Uterus (tissue), 2 donors: ENCODE results near the gene IL1F10.

Experiments used
- POLR2A ChIP-seq, 2 donors: fragments of 450-650 bp; IDR thresholded peaks; one replicate each; pipeline ENCODE4 v1.6.1; 2016; ENCODE audit warnings: antibody characterized with exemption in 2 of 2, mild to moderate bottlenecking in 1 of 2, moderate library complexity in 1 of 2
- TF ChIP-seq, protein P1 (sequence below), 4 experiments: fragments of 200-600 bp in 2 of 4; fragments of 450-650 bp in 2 of 4; sonication (generic) in 2 of 4; IDR thresholded peaks; one replicate each; pipeline ENCODE4 v1.5.1; 2016 to 2019; ENCODE audit warnings: antibody characterized with exemption in 4 of 4, mild to moderate bottlenecking in 2 of 4, moderate library complexity in 1 of 4

DNA sequence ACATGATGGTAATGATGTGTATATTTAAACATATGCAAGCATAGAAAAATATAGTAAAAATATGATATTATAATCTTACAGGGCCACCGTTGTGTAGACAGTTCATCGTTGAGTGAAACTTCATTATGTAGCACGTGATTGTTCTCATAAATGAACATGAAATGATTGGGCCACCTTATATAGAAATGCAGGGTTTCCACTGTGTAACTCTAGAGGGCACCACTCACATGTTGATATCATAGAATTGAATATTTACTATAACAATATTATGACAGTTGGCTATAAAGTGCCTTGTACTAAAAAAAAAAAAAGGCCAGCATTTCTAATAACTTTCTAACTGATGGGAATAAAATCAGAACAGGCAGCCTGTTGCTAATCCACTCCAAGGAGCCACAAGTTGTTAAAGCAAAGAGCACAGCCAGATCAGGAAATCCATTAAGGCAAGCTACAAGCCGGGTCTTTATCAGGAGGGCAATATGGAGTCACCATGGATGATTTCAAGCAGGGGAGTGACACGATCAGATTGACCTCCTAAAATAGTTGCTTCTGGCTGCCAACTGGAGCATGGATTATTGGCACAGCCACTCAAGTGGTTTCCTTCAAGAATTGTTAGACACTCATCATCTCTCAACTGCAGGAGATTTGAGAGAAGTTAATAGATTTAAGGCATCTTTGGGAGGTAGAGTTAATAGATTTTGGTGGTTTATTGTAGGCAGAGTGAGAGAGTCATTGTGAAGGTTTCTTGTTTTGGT, 16.7 kb downstream of the IL1F10 start:
- TF ChIP-seq, protein P1, sequence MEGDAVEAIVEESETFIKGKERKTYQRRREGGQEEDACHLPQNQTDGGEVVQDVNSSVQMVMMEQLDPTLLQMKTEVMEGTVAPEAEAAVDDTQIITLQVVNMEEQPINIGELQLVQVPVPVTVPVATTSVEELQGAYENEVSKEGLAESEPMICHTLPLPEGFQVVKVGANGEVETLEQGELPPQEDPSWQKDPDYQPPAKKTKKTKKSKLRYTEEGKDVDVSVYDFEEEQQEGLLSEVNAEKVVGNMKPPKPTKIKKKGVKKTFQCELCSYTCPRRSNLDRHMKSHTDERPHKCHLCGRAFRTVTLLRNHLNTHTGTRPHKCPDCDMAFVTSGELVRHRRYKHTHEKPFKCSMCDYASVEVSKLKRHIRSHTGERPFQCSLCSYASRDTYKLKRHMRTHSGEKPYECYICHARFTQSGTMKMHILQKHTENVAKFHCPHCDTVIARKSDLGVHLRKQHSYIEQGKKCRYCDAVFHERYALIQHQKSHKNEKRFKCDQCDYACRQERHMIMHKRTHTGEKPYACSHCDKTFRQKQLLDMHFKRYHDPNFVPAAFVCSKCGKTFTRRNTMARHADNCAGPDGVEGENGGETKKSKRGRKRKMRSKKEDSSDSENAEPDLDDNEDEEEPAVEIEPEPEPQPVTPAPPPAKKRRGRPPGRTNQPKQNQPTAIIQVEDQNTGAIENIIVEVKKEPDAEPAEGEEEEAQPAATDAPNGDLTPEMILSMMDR (IDR thresholded peaks at IDR 0.05), result no peak
- no peak for TF ChIP-seq POLR2A (IDR thresholded peaks at IDR 0.05)
